Keratinocyte (primary cell): ENCODE results near the gene ATMIN.

Experiments
- EZH2 ChIP-seq: IDR thresholded peaks from one replicate; pipeline ENCODE4 v1.6.1; 2012; ENCODE audit warnings: inconsistent platforms, mild to moderate bottlenecking, low read length, moderate library complexity
- TF ChIP-seq, protein P1 (sequence below), 3 experiments: IDR thresholded peaks in 1 of 3; conservative IDR thresholded peaks in 1 of 3; optimal IDR thresholded peaks in 1 of 3; 2 replicates in 2 of 3; 3 replicates in 1 of 3; pipeline versions ENCODE3 to v1.5.1; 2011; ENCODE audit warnings: low read length in 3 of 3, mild to moderate bottlenecking in 3 of 3, moderate library complexity in 2 of 3, control low read depth in 1 of 3, inconsistent platforms in 1 of 3; ENCODE audit not compliant: insufficient read depth in 2 of 3; ENCODE audit errors: extremely low read depth in 1 of 3

DNA sequence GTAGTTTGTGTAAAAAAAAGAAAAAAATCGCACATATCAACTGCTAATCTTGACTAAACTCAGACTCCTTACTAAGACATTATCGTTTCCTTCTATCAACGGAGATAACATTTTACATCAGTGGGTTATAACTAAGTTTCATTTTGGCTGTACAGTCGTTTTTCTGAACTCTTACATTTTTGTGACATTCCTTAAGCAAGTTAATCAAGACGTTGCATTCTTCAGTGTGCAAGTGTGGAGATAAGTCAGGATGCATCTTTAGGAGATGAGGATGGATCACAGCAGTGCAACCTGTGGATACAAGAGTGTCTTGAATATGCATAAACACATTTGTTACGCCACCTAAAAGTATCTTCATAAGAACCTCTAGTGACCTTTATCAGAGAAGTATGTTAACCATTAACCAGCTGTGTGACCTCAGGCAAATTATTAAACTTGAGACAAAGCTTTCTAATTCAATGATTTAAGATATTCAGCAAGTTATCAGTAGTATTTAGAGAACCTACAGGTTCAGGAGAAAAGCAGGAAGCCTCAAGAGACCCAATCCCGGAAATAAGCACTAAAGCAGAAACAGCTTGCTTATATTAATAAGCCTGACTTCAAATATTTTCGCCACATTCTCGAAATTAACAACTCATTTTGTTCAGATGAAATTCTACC lies 38.4 kb upstream of the ATMIN start:
- TF ChIP-seq, protein P1, sequence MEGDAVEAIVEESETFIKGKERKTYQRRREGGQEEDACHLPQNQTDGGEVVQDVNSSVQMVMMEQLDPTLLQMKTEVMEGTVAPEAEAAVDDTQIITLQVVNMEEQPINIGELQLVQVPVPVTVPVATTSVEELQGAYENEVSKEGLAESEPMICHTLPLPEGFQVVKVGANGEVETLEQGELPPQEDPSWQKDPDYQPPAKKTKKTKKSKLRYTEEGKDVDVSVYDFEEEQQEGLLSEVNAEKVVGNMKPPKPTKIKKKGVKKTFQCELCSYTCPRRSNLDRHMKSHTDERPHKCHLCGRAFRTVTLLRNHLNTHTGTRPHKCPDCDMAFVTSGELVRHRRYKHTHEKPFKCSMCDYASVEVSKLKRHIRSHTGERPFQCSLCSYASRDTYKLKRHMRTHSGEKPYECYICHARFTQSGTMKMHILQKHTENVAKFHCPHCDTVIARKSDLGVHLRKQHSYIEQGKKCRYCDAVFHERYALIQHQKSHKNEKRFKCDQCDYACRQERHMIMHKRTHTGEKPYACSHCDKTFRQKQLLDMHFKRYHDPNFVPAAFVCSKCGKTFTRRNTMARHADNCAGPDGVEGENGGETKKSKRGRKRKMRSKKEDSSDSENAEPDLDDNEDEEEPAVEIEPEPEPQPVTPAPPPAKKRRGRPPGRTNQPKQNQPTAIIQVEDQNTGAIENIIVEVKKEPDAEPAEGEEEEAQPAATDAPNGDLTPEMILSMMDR (optimal IDR thresholded peaks at IDR 0.05 in 1 of 3, IDR thresholded peaks at IDR 0.05 in 1 of 3, conservative IDR thresholded peaks at IDR 0.05 in 1 of 3; ENCODE audit: extremely low read depth in 1 of 3, insufficient read depth in 2 of 3, low read length in 3 of 3), result no peak
- no peak for TF ChIP-seq EZH2
